ENCODE measurements around the gene TRAPPC4.

DNA sequence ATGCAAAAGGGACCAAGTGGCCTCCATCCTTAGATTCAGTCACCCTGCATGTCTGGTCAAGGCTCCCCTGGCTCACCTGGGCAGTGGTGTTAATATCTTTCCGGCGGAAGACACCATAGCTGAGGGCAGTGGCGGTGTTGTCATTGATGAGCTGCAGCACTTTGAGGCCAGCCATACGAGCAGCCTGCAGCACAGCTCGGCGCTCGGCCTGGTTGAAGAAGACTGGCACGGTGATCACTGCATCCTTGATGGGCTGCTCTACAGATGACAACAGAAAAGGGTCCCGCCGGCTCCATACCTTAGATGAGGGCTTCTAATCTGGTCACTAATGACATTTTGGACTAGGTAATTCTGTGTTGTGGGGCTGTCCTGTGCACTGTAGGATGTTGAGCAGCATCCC, 35.9 kb downstream of the TRAPPC4 start:
- TF ChIP-seq, protein P1, sequence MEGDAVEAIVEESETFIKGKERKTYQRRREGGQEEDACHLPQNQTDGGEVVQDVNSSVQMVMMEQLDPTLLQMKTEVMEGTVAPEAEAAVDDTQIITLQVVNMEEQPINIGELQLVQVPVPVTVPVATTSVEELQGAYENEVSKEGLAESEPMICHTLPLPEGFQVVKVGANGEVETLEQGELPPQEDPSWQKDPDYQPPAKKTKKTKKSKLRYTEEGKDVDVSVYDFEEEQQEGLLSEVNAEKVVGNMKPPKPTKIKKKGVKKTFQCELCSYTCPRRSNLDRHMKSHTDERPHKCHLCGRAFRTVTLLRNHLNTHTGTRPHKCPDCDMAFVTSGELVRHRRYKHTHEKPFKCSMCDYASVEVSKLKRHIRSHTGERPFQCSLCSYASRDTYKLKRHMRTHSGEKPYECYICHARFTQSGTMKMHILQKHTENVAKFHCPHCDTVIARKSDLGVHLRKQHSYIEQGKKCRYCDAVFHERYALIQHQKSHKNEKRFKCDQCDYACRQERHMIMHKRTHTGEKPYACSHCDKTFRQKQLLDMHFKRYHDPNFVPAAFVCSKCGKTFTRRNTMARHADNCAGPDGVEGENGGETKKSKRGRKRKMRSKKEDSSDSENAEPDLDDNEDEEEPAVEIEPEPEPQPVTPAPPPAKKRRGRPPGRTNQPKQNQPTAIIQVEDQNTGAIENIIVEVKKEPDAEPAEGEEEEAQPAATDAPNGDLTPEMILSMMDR (IDR thresholded peaks at IDR 0.05) = no peak
- TF ChIP-seq, protein P2, sequence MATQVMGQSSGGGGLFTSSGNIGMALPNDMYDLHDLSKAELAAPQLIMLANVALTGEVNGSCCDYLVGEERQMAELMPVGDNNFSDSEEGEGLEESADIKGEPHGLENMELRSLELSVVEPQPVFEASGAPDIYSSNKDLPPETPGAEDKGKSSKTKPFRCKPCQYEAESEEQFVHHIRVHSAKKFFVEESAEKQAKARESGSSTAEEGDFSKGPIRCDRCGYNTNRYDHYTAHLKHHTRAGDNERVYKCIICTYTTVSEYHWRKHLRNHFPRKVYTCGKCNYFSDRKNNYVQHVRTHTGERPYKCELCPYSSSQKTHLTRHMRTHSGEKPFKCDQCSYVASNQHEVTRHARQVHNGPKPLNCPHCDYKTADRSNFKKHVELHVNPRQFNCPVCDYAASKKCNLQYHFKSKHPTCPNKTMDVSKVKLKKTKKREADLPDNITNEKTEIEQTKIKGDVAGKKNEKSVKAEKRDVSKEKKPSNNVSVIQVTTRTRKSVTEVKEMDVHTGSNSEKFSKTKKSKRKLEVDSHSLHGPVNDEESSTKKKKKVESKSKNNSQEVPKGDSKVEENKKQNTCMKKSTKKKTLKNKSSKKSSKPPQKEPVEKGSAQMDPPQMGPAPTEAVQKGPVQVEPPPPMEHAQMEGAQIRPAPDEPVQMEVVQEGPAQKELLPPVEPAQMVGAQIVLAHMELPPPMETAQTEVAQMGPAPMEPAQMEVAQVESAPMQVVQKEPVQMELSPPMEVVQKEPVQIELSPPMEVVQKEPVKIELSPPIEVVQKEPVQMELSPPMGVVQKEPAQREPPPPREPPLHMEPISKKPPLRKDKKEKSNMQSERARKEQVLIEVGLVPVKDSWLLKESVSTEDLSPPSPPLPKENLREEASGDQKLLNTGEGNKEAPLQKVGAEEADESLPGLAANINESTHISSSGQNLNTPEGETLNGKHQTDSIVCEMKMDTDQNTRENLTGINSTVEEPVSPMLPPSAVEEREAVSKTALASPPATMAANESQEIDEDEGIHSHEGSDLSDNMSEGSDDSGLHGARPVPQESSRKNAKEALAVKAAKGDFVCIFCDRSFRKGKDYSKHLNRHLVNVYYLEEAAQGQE (IDR thresholded peaks at IDR 0.05; ENCODE audit: insufficient read depth in 1 of 2, low read depth in 2 of 2, low read length in 1 of 2) = no peak
- TF ChIP-seq POLR2AphosphoS5 (IDR thresholded peaks at IDR 0.05; ENCODE audit: low read depth, low read length) = no peak
- no peak for TF ChIP-seq SIN3A (IDR thresholded peaks at IDR 0.05; ENCODE audit: borderline replicate concordance, insufficient read depth, low read depth, low read length)
- TF ChIP-seq TCF7L2 (IDR thresholded peaks at IDR 0.05; ENCODE audit: low read depth, low read length) = no peak

Measured in Panc1 (cell line).